ENCODE data around the gene CRISPLD2. TPM values are rescaled to one million over a fixed set of nuclear protein-coding genes. Genes with fewer than 3 reads are reported as not detected.

CRISPLD2 gene
- total RNA-seq, 1 experiment from 2014 or later, result 9.4 TPM

GRCh38 chr16:84883301-84883700, 63.5 kb downstream of the CRISPLD2 start:
- no peak overlapping the region for H3K27ac Mint-ChIP-seq
- peaks cover 8% of the 10 kb centered on the region for H3K36me3 Mint-ChIP-seq
- peaks cover 2% of the 10 kb centered on the region; the same call in 1 of the 2 replicates for H3K27me3 Mint-ChIP-seq (ENCODE audit: low read depth)
- no peak for TF ChIP-seq RELA (CRISPR knock-in tag; IDR thresholded peaks at IDR 0.05; ENCODE audit: borderline replicate concordance)
- no peak for TF ChIP-seq JUN (CRISPR knock-in tag; IDR thresholded peaks at IDR 0.05)
- TF ChIP-seq, protein P1, sequence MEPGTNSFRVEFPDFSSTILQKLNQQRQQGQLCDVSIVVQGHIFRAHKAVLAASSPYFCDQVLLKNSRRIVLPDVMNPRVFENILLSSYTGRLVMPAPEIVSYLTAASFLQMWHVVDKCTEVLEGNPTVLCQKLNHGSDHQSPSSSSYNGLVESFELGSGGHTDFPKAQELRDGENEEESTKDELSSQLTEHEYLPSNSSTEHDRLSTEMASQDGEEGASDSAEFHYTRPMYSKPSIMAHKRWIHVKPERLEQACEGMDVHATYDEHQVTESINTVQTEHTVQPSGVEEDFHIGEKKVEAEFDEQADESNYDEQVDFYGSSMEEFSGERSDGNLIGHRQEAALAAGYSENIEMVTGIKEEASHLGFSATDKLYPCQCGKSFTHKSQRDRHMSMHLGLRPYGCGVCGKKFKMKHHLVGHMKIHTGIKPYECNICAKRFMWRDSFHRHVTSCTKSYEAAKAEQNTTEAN (CRISPR knock-in tag; IDR thresholded peaks at IDR 0.05), result no peak
- TF ChIP-seq, protein P2, sequence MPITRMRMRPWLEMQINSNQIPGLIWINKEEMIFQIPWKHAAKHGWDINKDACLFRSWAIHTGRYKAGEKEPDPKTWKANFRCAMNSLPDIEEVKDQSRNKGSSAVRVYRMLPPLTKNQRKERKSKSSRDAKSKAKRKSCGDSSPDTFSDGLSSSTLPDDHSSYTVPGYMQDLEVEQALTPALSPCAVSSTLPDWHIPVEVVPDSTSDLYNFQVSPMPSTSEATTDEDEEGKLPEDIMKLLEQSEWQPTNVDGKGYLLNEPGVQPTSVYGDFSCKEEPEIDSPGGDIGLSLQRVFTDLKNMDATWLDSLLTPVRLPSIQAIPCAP (CRISPR knock-in tag; IDR thresholded peaks at IDR 0.05), result no peak
- TF ChIP-seq, protein P3, sequence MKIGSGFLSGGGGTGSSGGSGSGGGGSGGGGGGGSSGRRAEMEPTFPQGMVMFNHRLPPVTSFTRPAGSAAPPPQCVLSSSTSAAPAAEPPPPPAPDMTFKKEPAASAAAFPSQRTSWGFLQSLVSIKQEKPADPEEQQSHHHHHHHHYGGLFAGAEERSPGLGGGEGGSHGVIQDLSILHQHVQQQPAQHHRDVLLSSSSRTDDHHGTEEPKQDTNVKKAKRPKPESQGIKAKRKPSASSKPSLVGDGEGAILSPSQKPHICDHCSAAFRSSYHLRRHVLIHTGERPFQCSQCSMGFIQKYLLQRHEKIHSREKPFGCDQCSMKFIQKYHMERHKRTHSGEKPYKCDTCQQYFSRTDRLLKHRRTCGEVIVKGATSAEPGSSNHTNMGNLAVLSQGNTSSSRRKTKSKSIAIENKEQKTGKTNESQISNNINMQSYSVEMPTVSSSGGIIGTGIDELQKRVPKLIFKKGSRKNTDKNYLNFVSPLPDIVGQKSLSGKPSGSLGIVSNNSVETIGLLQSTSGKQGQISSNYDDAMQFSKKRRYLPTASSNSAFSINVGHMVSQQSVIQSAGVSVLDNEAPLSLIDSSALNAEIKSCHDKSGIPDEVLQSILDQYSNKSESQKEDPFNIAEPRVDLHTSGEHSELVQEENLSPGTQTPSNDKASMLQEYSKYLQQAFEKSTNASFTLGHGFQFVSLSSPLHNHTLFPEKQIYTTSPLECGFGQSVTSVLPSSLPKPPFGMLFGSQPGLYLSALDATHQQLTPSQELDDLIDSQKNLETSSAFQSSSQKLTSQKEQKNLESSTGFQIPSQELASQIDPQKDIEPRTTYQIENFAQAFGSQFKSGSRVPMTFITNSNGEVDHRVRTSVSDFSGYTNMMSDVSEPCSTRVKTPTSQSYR (CRISPR knock-in tag; IDR thresholded peaks at IDR 0.05), result no peak
- TF ChIP-seq ETV6 (CRISPR knock-in tag; IDR thresholded peaks at IDR 0.05), result no peak
- TF ChIP-seq, protein P4, sequence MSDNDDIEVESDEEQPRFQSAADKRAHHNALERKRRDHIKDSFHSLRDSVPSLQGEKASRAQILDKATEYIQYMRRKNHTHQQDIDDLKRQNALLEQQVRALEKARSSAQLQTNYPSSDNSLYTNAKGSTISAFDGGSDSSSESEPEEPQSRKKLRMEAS (CRISPR knock-in tag; IDR thresholded peaks at IDR 0.05), result no peak
- no peak for TF ChIP-seq TEAD4 (CRISPR knock-in tag; IDR thresholded peaks at IDR 0.05)
- no peak for TF ChIP-seq ZMAT4 (CRISPR knock-in tag; IDR thresholded peaks at IDR 0.05)
- no peak for TF ChIP-seq ZNF219 (CRISPR knock-in tag; IDR thresholded peaks at IDR 0.05; ENCODE audit: borderline replicate concordance)
- TF ChIP-seq ZNF232 (CRISPR knock-in tag; IDR thresholded peaks at IDR 0.05), result no peak
- no peak for TF ChIP-seq AR (CRISPR knock-in tag; IDR thresholded peaks at IDR 0.05)
- TF ChIP-seq NFATC4 (CRISPR knock-in tag; IDR thresholded peaks at IDR 0.05), result no peak
- peak; percentile 24 for DNase-seq (ENCODE audit: low spot score)
- ChIA-PET CTCF (interaction anchor here (0.5 to 1.8 kb wide), 5 partner anchors 13 to 265 kb away, joined by 3 to 8 read pairs (median 3); partner anchors contain the start of gene CRISPLD2), POLR2A (no interaction called here)
- H3K9me3 Mint-ChIP-seq, result no peaks in the 10 kb centered on the region
- H3K4me1 Mint-ChIP-seq, result peaks cover 55% of the 10 kb centered on the region
- H3K4me3 Mint-ChIP-seq, result no peak overlapping the region
- peak; percentile 33; the same call in 1 of the 2 replicates for ATAC-seq

DNA sequence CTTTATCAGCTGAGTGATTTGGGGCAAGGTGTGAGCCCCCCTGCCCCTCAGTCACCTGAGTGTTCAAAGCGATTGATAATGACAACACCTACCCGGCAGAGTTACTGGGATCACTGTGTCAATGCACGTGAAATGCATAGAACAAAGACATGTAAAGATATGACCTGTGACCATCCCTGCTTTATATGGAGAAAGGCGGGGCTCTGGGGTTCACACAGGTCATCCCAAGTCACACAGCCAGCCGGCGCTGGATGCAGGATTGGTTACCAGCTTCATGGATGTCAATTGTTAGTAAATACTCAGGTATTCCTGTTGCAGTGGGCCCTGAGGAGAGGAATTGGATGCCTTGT, 64.4 kb downstream of the CRISPLD2 start:
- peaks cover 17% of the 10 kb centered on the region for H3K36me3 Mint-ChIP-seq
- TF ChIP-seq ZNF396 (CRISPR knock-in tag; IDR thresholded peaks at IDR 0.05; ENCODE audit: borderline replicate concordance) (no peak), ZSCAN18 (CRISPR knock-in tag; IDR thresholded peaks at IDR 0.05) (no peak), RELA (CRISPR knock-in tag; IDR thresholded peaks at IDR 0.05; ENCODE audit: borderline replicate concordance) (no peak), E2F5 (CRISPR knock-in tag; IDR thresholded peaks at IDR 0.05) (no peak)
- TF ChIP-seq, protein P5, sequence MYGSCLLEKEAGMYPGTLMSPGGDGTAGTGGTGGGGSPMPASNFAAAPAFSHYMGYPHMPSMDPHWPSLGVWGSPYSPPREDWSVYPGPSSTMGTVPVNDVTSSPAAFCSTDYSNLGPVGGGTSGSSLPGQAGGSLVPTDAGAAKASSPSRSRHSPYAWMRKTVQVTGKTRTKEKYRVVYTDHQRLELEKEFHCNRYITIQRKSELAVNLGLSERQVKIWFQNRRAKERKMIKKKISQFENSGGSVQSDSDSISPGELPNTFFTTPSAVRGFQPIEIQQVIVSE (CRISPR knock-in tag; IDR thresholded peaks at IDR 0.05; ENCODE audit: borderline replicate concordance), result no peak
- TF ChIP-seq, protein P6, sequence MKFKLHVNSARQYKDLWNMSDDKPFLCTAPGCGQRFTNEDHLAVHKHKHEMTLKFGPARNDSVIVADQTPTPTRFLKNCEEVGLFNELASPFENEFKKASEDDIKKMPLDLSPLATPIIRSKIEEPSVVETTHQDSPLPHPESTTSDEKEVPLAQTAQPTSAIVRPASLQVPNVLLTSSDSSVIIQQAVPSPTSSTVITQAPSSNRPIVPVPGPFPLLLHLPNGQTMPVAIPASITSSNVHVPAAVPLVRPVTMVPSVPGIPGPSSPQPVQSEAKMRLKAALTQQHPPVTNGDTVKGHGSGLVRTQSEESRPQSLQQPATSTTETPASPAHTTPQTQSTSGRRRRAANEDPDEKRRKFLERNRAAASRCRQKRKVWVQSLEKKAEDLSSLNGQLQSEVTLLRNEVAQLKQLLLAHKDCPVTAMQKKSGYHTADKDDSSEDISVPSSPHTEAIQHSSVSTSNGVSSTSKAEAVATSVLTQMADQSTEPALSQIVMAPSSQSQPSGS (CRISPR knock-in tag; IDR thresholded peaks at IDR 0.05; ENCODE audit: borderline replicate concordance, low read depth), result no peak
- TF ChIP-seq, protein P7, sequence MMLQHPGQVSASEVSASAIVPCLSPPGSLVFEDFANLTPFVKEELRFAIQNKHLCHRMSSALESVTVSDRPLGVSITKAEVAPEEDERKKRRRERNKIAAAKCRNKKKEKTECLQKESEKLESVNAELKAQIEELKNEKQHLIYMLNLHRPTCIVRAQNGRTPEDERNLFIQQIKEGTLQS (CRISPR knock-in tag; conservative IDR thresholded peaks at IDR 0.05), result no peak
- TF ChIP-seq, protein P8, sequence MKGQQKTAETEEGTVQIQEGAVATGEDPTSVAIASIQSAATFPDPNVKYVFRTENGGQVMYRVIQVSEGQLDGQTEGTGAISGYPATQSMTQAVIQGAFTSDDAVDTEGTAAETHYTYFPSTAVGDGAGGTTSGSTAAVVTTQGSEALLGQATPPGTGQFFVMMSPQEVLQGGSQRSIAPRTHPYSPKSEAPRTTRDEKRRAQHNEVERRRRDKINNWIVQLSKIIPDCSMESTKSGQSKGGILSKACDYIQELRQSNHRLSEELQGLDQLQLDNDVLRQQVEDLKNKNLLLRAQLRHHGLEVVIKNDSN (CRISPR knock-in tag; IDR thresholded peaks at IDR 0.05), result no peak
- H3K9me3 Mint-ChIP-seq, result no peaks in the 10 kb centered on the region; the same call in 1 of the 2 replicates
- no peak for DNase-seq (ENCODE audit: low spot score)
- peak overlapping the region; percentile 50 for H3K27ac Mint-ChIP-seq
- ChIA-PET CTCF (interaction anchor here (1.1 to 1.8 kb wide), 2 partner anchors 10 to 87 kb away, joined by 5 to 6 read pairs; no protein-coding TSS in a partner anchor), POLR2A (no interaction called here)
- H3K4me1 Mint-ChIP-seq, result peaks cover 61% of the 10 kb centered on the region
- peaks cover 2% of the 10 kb centered on the region; the same call in 1 of the 2 replicates for H3K27me3 Mint-ChIP-seq (ENCODE audit: low read depth)
- ATAC-seq, result no peak
- no peak overlapping the region for H3K4me3 Mint-ChIP-seq

All from WTC11 (cell line).